K562 (cell line): ENCODE results near the gene MRPS35. TPM values are rescaled to one million over a fixed set of nuclear protein-coding genes. Genes with fewer than 3 reads are reported as not detected.
"Not testable (repeated sequence)": the region's sequence is repeated elsewhere in the genome, so short reads cannot be mapped to it uniquely, and the experiment has no call there.

Experiments
- ATAC-seq: fragments of 200-7000 bp; cut with Tn5 transposase; 3 replicates; pipeline ENCODE4 v1.9.1; 2020; ENCODE audit warnings: moderate library complexity
- BruUV-seq: library from RNA; stranded (reverse); fragments of 400-500 nt; replicated peaks from 2 replicates; lab custom pipeline; 2021; lab: Mats Ljungman, UMichigan
- CTCF ChIA-PET: fragments of 300-600 bp; formaldehyde crosslinking; extraction: SDS; loops from one replicate; lab custom pipeline; 2021; ENCODE audit warnings: low intra/inter-chr PET ratio; lab: Yijun Ruan, JAX
- POLR2A ChIA-PET: fragments of 300-600, 350-650 bp; sonication (Branson Sonifier 250); formaldehyde crosslinking; extraction: SDS; loops from one replicate; lab custom pipeline; 2021; ENCODE audit warnings: antibody characterized with exemption, inconsistent platforms; lab: Yijun Ruan, JAX
- DNase-seq, 4 experiments: peaks; one replicate each; pipeline versions ENCODE4 v3.0.0 to v3.0.0-alpha.2; 2011 to 2018; ENCODE audit warnings: low spot score in 3 of 4, mixed read lengths in 3 of 4; ENCODE audit errors: extremely low read depth in 1 of 4
- FAIRE-seq: peaks from 2 replicates; lab custom pipeline; 2011; peaks lifted over from hg19 to GRCh38; lab: Jason Lieb, UNC
- H2AFZ ChIP-seq: 2 replicates; pipeline ENCODE4 v1.6.0; 2011; ENCODE audit warnings: low read depth, low read length, control low read depth, inconsistent platforms
- H3K27ac ChIP-seq: fragments of 200-600 bp; 3 replicates; pipeline ENCODE4 v1.8.0; 2011; ENCODE audit warnings: low read depth, mild to moderate bottlenecking, control low read depth, inconsistent platforms, low read length, moderate library complexity, mixed read lengths; ENCODE audit errors: extremely low read depth
- H3K27me3 ChIP-seq, 2 experiments: fragments of 300-600 bp in 1 of 2; 2 replicates in 1 of 2; 3 replicates in 1 of 2; pipeline versions ENCODE4 v1.6.0 to v1.8.0; 2011; ENCODE audit warnings: inconsistent platforms in 2 of 2, low read length in 2 of 2, mild to moderate bottlenecking in 1 of 2, mixed read lengths in 1 of 2, moderate library complexity in 1 of 2; ENCODE audit not compliant: control insufficient read depth in 2 of 2, insufficient read depth in 2 of 2
- H3K36me3 ChIP-seq: fragments of 300-600 bp; 3 replicates; pipeline ENCODE4 v1.8.0; 2011; ENCODE audit warnings: mild to moderate bottlenecking, low read length, inconsistent platforms; ENCODE audit not compliant: control insufficient read depth, insufficient read depth
- H3K4me1 ChIP-seq, 2 experiments: fragments of 200-600 bp in 1 of 2; replicated peaks in 1 of 2; 2 replicates in 1 of 2; 3 replicates in 1 of 2; pipeline versions ENCODE4 v1.5.1 to v1.8.0; 2011; ENCODE audit warnings: inconsistent platforms in 2 of 2, low read length in 2 of 2, mild to moderate bottlenecking in 1 of 2, mixed read lengths in 1 of 2, moderate library complexity in 1 of 2; ENCODE audit not compliant: control insufficient read depth in 2 of 2, insufficient read depth in 2 of 2
- H3K4me2 ChIP-seq: 2 replicates; pipeline ENCODE4 v1.6.1; 2011; ENCODE audit warnings: low read length, control low read depth, inconsistent platforms, mixed read lengths; ENCODE audit not compliant: insufficient read depth
- H3K4me3 ChIP-seq: fragments of 200-600 bp; sonication (generic), shearing (Covaris generic); 2 replicates; pipeline ENCODE4 v1.5.1; 2016; ENCODE audit warnings: control low read depth, inconsistent platforms
- H3K79me2 ChIP-seq: fragments of 200-600 bp; 3 replicates; pipeline ENCODE4 v1.8.0; 2011; ENCODE audit warnings: low read length, inconsistent platforms; ENCODE audit not compliant: control insufficient read depth, insufficient read depth
- H3K9ac ChIP-seq, 2 experiments: 2 replicates each; pipeline versions ENCODE4 v1.6.0 to v1.6.1; 2011; ENCODE audit warnings: low read depth in 2 of 2, low read length in 2 of 2, control low read depth in 1 of 2, inconsistent platforms in 1 of 2, mild to moderate bottlenecking in 1 of 2, mixed read lengths in 1 of 2; ENCODE audit not compliant: insufficient read depth in 1 of 2
- H3K9me1 ChIP-seq: one replicate; pipeline ENCODE4 v1.6.0; 2011; ENCODE audit warnings: inconsistent platforms, mild to moderate bottlenecking, low read length, moderate library complexity; ENCODE audit not compliant: control insufficient read depth, insufficient read depth
- H3K9me3 ChIP-seq: replicated peaks from 2 replicates; pipeline ENCODE4 v1.5.1; 2011; ENCODE audit warnings: low read depth, low read length, inconsistent platforms; ENCODE audit not compliant: control insufficient read depth, insufficient read depth
- H4K20me1 ChIP-seq: replicated peaks from 2 replicates; pipeline ENCODE4 v1.6.1; 2011; ENCODE audit warnings: low read length, inconsistent platforms, mixed read lengths; ENCODE audit not compliant: control insufficient read depth, insufficient read depth
- WGBS: fragments of 100-300 bp; shearing (Covaris generic); methylation state at CpG from one replicate; pipeline ENCODE4 v1.1.6; 2016; ENCODE audit warnings: low coverage, mixed read lengths; ENCODE audit not compliant: insufficient coverage; ENCODE audit errors: missing lambda C conversion rate; 5-methylcytosine and 5-hydroxymethylcytosine counted together
- in situ Hi-C: fragments of 300-500 bp; cut with MboI; formaldehyde crosslinking; loops from 4 replicates; pipeline ENCODE4 v1.15.0; 2018; ENCODE audit warnings: inconsistent platforms, mixed read lengths
- intact Hi-C: fragments of 100-400 bp; cut with micrococcal nuclease; formaldehyde crosslinking; loops from 2 replicates; pipeline ENCODE4 v1.14.2; 2022
- polyA plus RNA-seq, 8 experiments: library from polyadenylated mRNA; depleted of rRNA in 4 of 8; stranded (reverse) in 5 of 8; unstranded in 3 of 8; fragments of >200 nt; fragmentation: Nextera tagmentation in 2 of 8; fragmentation: Illumina TruSeq in 1 of 8; extraction: Ambion mirVana in 2 of 8; extraction: Trizol in 1 of 8; gene quantifications; 2 replicates each; pipeline versions ENCODE4 v1.2.1 to v1.2.3, GENCODE V29; 2011 to 2014; ENCODE audit warnings: inconsistent platforms in 1 of 8, missing spikeins in 1 of 8
- total RNA-seq, 7 experiments: library from RNA; depleted of rRNA in 6 of 7; stranded (reverse); fragments of >200 nt in 6 of 7; fragmentation: Illumina TruSeq in 2 of 7; extraction: Trizol in 2 of 7; gene quantifications; 2 replicates each; pipeline versions ENCODE4 v1.2.1 to v1.2.3, GENCODE V29; 2011 to 2021; ENCODE audit warnings: low replicate concordance in 1 of 7
- TF ChIP-seq, protein P1 (sequence below): sonication (generic); formaldehyde crosslinking; IDR thresholded peaks from 2 replicates; pipeline ENCODE4 v1.8.1; 2023; ENCODE audit warnings: mild to moderate bottlenecking, missing genetic modification reagents

The MRPS35 gene
- total and polyA plus RNA-seq, 9 of the 15 experiments (the other 6 are each of a cell fraction or from before 2014, with no cell fraction given), result 79.0 to 183 (median 114) TPM

DNA sequence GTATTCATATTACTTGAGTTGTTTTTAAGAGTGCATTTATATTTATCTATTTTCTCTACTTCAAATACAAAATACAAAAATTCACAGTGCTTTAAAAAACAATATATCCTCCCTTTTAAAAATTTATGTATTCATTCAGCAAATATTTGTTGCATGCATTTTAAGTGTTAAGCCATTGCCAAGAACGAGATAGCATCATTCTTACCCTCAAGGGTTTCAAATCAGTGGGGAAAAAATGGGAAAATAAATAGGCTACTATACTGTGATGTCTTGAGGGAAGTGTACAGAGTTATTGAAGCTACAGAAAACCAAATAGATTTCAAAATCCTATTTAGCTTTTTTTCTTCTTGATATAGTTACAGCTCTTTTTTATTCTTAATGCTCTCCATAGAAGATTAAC lies 23.2 kb downstream of the MRPS35 start (continued):
- TF ChIP-seq, protein P1, sequence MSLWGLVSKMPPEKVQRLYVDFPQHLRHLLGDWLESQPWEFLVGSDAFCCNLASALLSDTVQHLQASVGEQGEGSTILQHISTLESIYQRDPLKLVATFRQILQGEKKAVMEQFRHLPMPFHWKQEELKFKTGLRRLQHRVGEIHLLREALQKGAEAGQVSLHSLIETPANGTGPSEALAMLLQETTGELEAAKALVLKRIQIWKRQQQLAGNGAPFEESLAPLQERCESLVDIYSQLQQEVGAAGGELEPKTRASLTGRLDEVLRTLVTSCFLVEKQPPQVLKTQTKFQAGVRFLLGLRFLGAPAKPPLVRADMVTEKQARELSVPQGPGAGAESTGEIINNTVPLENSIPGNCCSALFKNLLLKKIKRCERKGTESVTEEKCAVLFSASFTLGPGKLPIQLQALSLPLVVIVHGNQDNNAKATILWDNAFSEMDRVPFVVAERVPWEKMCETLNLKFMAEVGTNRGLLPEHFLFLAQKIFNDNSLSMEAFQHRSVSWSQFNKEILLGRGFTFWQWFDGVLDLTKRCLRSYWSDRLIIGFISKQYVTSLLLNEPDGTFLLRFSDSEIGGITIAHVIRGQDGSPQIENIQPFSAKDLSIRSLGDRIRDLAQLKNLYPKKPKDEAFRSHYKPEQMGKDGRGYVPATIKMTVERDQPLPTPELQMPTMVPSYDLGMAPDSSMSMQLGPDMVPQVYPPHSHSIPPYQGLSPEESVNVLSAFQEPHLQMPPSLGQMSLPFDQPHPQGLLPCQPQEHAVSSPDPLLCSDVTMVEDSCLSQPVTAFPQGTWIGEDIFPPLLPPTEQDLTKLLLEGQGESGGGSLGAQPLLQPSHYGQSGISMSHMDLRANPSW, result no peak

DNA sequence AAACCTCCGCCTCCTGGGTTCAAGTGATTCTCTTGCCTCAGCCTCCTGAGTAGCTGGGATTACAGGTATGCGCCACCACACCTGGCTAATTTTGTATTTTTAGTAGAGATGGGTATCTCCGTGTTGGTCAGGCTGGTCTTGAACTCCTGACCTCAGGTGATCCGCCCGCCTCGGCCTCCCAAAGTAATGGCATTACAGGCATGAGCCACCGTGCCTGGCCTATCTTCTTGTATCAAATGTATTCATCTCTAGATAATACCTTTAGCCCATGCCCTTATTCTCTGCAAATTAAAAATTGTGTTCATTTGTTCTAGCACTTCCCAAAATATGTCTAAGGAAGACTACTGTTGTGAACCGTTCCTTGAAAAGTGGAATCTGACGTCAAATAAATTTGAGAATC lies 23.7 kb downstream of the MRPS35 start:
- ChIA-PET POLR2A (interaction anchor here (1.0 to 1.5 kb wide), 2 partner anchors 45 to 206 kb away, joined by 3 to 4 read pairs; partner anchors contain the start of genes KLHL42 and MANSC4), CTCF (interaction anchor here (1.1 to 2.3 kb wide), 3 partner anchors 87 to 1138 kb away, joined by 3 to 20 read pairs (median 12); no protein-coding TSS in a partner anchor)
- FAIRE-seq, H3K9ac ChIP-seq, DNase-seq, ATAC-seq, H2AFZ ChIP-seq, H3K9me1 ChIP-seq, H3K27ac ChIP-seq, H3K79me2 ChIP-seq, H4K20me1 ChIP-seq, H3K4me1 ChIP-seq, H3K4me3 ChIP-seq, in situ Hi-C loops, H3K27me3 ChIP-seq, H3K4me2 ChIP-seq, BruUV-seq, H3K9me3 ChIP-seq: not testable (repeated sequence)
- WGBS, result 93% methylated on average over 8 of the region's 9 CpGs
- intact Hi-C loops, result loop anchor here (10.0 kb wide), 2 partner anchors 440 to 1140 kb away; no protein-coding TSS in a partner anchor
- H3K36me3 ChIP-seq, result peaks cover 82% of the 10 kb centered on the region
